ENCODE measurements around the gene IFT81.

IFT81 gene

DNA sequence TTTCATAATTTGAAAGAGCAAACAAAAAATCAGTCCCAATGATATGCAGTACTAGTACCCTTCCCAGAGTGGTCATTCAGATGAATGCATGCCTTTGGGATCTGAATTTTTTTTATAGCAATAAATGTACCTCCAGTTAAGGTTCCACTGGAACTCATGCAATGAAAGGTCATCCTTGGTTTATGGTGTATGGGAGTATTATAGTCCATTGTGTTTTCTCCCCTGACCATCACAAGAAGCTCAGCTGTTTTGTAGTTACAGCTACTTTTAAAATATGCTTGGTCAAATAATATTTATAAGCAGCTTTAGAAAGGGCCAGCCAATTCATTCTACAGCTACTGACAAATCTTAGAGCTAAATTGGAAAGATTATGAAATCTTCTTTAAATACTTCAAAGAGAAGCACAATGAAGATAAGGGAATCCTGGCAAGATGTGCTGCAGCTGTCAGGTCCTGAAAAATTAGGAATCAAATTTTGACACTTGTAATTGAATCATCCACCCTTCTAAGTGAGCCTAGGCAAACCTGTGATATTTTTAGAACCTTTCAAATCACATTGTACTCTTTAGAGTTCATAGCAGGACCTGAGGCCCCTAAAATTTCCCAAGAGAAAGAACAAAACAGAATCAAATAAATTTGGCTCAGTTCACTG lies 46.5 kb downstream of the IFT81 start:
- Histone ChIP-seq H3K9ac (ENCODE audit: low read length) (no peak overlapping the region), H3K4me3 (ENCODE audit: low read depth in 1 of 2, low read length in 2 of 2) (no peak overlapping the region), H3K27ac (ENCODE audit: low read depth, low read length) (no peak overlapping the region), H3K4me1 (ENCODE audit: insufficient read depth, low read length) (no peaks in the 10 kb centered on the region), H3K36me3 (ENCODE audit: insufficient read depth, low read length) (peaks cover 10% of the 10 kb centered on the region), H3K27me3 (ENCODE audit: control insufficient read depth in 1 of 2, insufficient read depth in 2 of 2, low read length in 2 of 2) (no peaks in the 10 kb centered on the region), H3K9me3 (ENCODE audit: low read length) (no peaks in the 10 kb centered on the region)

- H3K9ac ChIP-seq (ENCODE audit: low read length), result no peak overlapping the region
- H3K4me3 ChIP-seq (ENCODE audit: low read depth in 1 of 2, low read length in 2 of 2), result no peak overlapping the region
- H3K27ac ChIP-seq (ENCODE audit: low read depth, low read length), result no peak overlapping the region
- no peaks in the 10 kb centered on the region for H3K27me3 ChIP-seq (ENCODE audit: control insufficient read depth in 1 of 2, insufficient read depth in 2 of 2, low read length in 2 of 2)
- H3K4me1 ChIP-seq (ENCODE audit: insufficient read depth, low read length), result no peaks in the 10 kb centered on the region
- H3K36me3 ChIP-seq (ENCODE audit: insufficient read depth, low read length), result peaks cover 10% of the 10 kb centered on the region
- H3K9me3 ChIP-seq (ENCODE audit: low read length), result no peaks in the 10 kb centered on the region
Observed at GRCh38 chr12:110171186-110171538, 47.0 kb downstream of the IFT81 start.

GRCh38 chr12:110171636-110172035 lies 47.5 kb downstream of the IFT81 start:
- H3K36me3 ChIP-seq (ENCODE audit: insufficient read depth, low read length), result peaks cover 10% of the 10 kb centered on the region
- H3K4me3 ChIP-seq (ENCODE audit: low read depth in 1 of 2, low read length in 2 of 2), result no peak overlapping the region
- H3K27ac ChIP-seq (ENCODE audit: low read depth, low read length), result no peak overlapping the region
- H3K9me3 ChIP-seq (ENCODE audit: low read length), result no peaks in the 10 kb centered on the region
- no peak overlapping the region for H3K9ac ChIP-seq (ENCODE audit: low read length)
- H3K27me3 ChIP-seq (ENCODE audit: control insufficient read depth in 1 of 2, insufficient read depth in 2 of 2, low read length in 2 of 2), result no peaks in the 10 kb centered on the region
- no peaks in the 10 kb centered on the region for H3K4me1 ChIP-seq (ENCODE audit: insufficient read depth, low read length)

GRCh38 chr12:110174373-110174996 lies 50.3 kb downstream of the IFT81 start:
- no peak overlapping the region for H3K27ac ChIP-seq (ENCODE audit: low read depth, low read length)
- peaks cover 5% of the 10 kb centered on the region for H3K36me3 ChIP-seq (ENCODE audit: insufficient read depth, low read length)
- H3K9me3 ChIP-seq (ENCODE audit: low read length), result no peaks in the 10 kb centered on the region
- H3K27me3 ChIP-seq (ENCODE audit: control insufficient read depth in 1 of 2, insufficient read depth in 2 of 2, low read length in 2 of 2), result no peaks in the 10 kb centered on the region
- no peaks in the 10 kb centered on the region for H3K4me1 ChIP-seq (ENCODE audit: insufficient read depth, low read length)
- no peak overlapping the region for H3K9ac ChIP-seq (ENCODE audit: low read length)
- no peak overlapping the region for H3K4me3 ChIP-seq (ENCODE audit: low read depth in 1 of 2, low read length in 2 of 2)

DNA sequence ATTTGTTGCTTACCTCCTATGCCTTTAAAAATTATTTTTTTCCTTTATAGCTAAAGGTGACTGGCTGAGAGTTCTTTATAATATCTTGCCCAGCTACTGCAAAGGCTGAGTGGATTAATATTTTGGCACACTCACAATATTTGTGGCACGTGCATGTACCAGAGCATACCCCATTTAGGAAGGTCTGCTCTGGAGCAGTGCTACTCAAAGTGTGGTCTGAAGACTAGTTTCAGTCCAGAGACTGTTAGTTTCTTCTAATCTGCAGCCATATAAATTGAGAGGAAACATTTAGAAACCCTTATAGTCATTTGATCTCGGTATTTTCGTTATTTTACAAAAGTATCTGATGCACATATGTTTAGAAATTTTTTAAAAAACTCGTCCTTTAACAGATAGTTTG lies 51.0 kb downstream of the IFT81 start:
- peaks cover 4% of the 10 kb centered on the region for H3K36me3 ChIP-seq (ENCODE audit: insufficient read depth, low read length)
- no peaks in the 10 kb centered on the region for H3K4me1 ChIP-seq (ENCODE audit: insufficient read depth, low read length)
- H3K27ac ChIP-seq (ENCODE audit: low read depth, low read length), result no peak overlapping the region

DNA sequence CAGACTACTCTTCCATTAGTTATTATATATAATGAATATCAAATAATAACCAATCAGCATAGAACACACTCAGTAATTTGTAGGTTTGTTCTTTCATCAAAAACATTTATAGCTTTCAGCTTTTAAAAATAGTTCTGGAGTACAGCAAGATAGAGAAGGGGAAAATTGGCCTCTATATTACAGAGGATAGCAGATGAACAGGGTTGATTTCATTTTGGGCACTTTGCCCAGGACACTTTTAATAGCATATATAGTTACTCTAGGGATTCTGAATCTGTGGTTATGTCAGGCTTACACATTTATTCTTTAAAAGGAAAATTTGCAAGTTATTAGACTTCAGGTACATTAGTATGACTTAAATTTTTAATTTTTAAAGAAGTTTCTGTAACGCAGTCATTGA lies 52.6 kb downstream of the IFT81 start:
- Histone ChIP-seq H3K27me3 (ENCODE audit: control insufficient read depth in 1 of 2, insufficient read depth in 2 of 2, low read length in 2 of 2) (no peaks in the 10 kb centered on the region), H3K4me3 (ENCODE audit: low read depth in 1 of 2, low read length in 2 of 2) (no peak overlapping the region), H3K36me3 (ENCODE audit: insufficient read depth, low read length) (peaks cover 4% of the 10 kb centered on the region), H3K27ac (ENCODE audit: low read depth, low read length) (no peak overlapping the region), H3K4me1 (ENCODE audit: insufficient read depth, low read length) (no peaks in the 10 kb centered on the region), H3K9me3 (ENCODE audit: low read length) (no peaks in the 10 kb centered on the region), H3K9ac (ENCODE audit: low read length) (no peak overlapping the region)

More for the DNA sequence above, 51.0 kb downstream of the IFT81 start:
- Histone ChIP-seq H3K9me3 (ENCODE audit: low read length) (no peaks in the 10 kb centered on the region), H3K9ac (ENCODE audit: low read length) (no peak overlapping the region), H3K4me3 (ENCODE audit: low read depth in 1 of 2, low read length in 2 of 2) (no peak overlapping the region), H3K27me3 (ENCODE audit: control insufficient read depth in 1 of 2, insufficient read depth in 2 of 2, low read length in 2 of 2) (no peaks in the 10 kb centered on the region)

- H3K9me3 ChIP-seq (ENCODE audit: low read length), result no peaks in the 10 kb centered on the region
- no peaks in the 10 kb centered on the region for H3K27me3 ChIP-seq (ENCODE audit: control insufficient read depth in 1 of 2, insufficient read depth in 2 of 2, low read length in 2 of 2)
- peaks cover 10% of the 10 kb centered on the region for H3K36me3 ChIP-seq (ENCODE audit: insufficient read depth, low read length)
- H3K4me3 ChIP-seq (ENCODE audit: low read depth in 1 of 2, low read length in 2 of 2), result no peak overlapping the region
- H3K9ac ChIP-seq (ENCODE audit: low read length), result no peak overlapping the region
- no peaks in the 10 kb centered on the region for H3K4me1 ChIP-seq (ENCODE audit: insufficient read depth, low read length)
- H3K27ac ChIP-seq (ENCODE audit: low read depth, low read length), result no peak overlapping the region
Observed at GRCh38 chr12:110179291-110179690, 55.1 kb downstream of the IFT81 start.

DNA sequence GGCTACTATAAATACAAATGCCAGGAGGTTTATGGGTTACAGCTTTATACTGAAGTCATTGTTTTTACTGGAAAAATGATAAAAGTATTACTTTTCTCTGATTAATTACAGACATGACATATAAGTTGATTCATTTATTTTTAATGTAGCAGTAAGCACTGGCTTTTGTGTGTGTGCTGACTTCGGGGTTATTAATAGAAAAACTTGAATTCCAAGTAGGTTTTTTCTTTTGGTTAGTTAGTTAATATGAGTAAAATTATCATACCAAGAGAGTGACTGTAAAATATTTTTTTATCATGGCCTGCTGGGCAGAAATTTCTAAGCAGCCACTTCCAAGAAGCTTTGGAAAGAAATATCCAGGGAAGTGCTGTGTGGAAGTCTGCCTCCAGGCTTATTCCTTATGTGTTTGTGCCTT lies 56.4 kb downstream of the IFT81 start:
- Histone ChIP-seq H3K27ac (ENCODE audit: low read depth, low read length) (no peak overlapping the region), H3K9ac (ENCODE audit: low read length) (no peak overlapping the region), H3K4me1 (ENCODE audit: insufficient read depth, low read length) (no peaks in the 10 kb centered on the region), H3K9me3 (ENCODE audit: low read length) (no peaks in the 10 kb centered on the region), H3K27me3 (ENCODE audit: control insufficient read depth in 1 of 2, insufficient read depth in 2 of 2, low read length in 2 of 2) (no peaks in the 10 kb centered on the region), H3K4me3 (ENCODE audit: low read depth in 1 of 2, low read length in 2 of 2) (no peak overlapping the region), H3K36me3 (ENCODE audit: insufficient read depth, low read length) (peaks cover 10% of the 10 kb centered on the region)

DNA sequence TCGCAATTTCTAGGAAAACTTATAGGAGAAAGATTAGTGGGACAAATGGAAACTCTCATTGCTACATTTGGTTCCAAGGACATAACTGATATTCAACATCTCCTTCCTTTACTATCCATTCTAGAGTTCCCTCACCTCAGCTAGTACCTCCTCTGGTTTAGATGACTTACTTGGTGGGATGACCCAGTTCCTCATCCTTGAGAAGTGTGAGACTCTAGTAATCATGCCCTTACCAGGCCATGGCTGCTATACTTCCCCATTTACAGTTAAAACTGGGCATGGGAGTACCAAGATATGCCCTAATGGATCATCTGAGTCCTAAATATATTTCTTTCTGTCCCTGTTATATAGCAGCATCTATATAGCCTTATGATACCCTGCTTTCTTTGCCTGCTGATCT lies 58.1 kb downstream of the IFT81 start:
- Histone ChIP-seq H3K4me1 (ENCODE audit: insufficient read depth, low read length) (no peaks in the 10 kb centered on the region), H3K9ac (ENCODE audit: low read length) (no peak overlapping the region), H3K27ac (ENCODE audit: low read depth, low read length) (no peak overlapping the region), H3K9me3 (ENCODE audit: low read length) (no peaks in the 10 kb centered on the region), H3K36me3 (ENCODE audit: insufficient read depth, low read length) (peaks cover 10% of the 10 kb centered on the region), H3K4me3 (ENCODE audit: low read depth in 1 of 2, low read length in 2 of 2) (no peak overlapping the region), H3K27me3 (ENCODE audit: control insufficient read depth in 1 of 2, insufficient read depth in 2 of 2, low read length in 2 of 2) (no peaks in the 10 kb centered on the region)

- H3K4me1 ChIP-seq (ENCODE audit: insufficient read depth, low read length), result no peaks in the 10 kb centered on the region
- no peaks in the 10 kb centered on the region for H3K27me3 ChIP-seq (ENCODE audit: control insufficient read depth in 1 of 2, insufficient read depth in 2 of 2, low read length in 2 of 2)
- no peaks in the 10 kb centered on the region for H3K9me3 ChIP-seq (ENCODE audit: low read length)
- no peak overlapping the region for H3K4me3 ChIP-seq (ENCODE audit: low read depth in 1 of 2, low read length in 2 of 2)
- H3K27ac ChIP-seq (ENCODE audit: low read depth, low read length), result no peak overlapping the region
- H3K9ac ChIP-seq (ENCODE audit: low read length), result no peak overlapping the region
- peaks cover 10% of the 10 kb centered on the region for H3K36me3 ChIP-seq (ENCODE audit: insufficient read depth, low read length)
Observed at GRCh38 chr12:110183386-110183785, 59.2 kb downstream of the IFT81 start.

GRCh38 chr12:110185626-110186025 lies 61.5 kb downstream of the IFT81 start:
- Histone ChIP-seq H3K4me3 (ENCODE audit: low read depth in 1 of 2, low read length in 2 of 2) (no peak overlapping the region), H3K9ac (ENCODE audit: low read length) (no peak overlapping the region), H3K27ac (ENCODE audit: low read depth, low read length) (no peak overlapping the region), H3K27me3 (ENCODE audit: control insufficient read depth in 1 of 2, insufficient read depth in 2 of 2, low read length in 2 of 2) (no peaks in the 10 kb centered on the region), H3K4me1 (ENCODE audit: insufficient read depth, low read length) (no peaks in the 10 kb centered on the region), H3K9me3 (ENCODE audit: low read length) (no peaks in the 10 kb centered on the region), H3K36me3 (ENCODE audit: insufficient read depth, low read length) (peaks cover 10% of the 10 kb centered on the region)

DNA sequence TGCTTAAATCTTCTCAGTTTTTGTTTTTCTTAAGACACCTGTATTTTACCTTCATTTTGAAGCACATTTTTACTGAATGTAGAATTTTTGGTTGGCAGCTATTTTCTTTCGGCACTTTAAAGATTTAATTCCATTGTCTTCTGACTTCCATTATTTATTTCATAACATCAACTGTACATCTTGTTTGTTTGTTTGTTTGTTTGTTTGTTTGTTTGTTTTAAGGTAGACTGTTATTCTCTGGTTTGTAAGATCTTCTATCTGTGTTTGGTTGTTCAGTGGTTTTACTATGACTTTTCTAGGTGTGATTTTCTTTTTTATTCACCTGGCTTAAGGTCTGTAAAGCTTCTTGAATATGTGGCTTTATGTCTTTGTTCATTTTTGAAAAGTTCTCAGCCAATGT lies 61.9 kb downstream of the IFT81 start:
- Histone ChIP-seq H3K36me3 (ENCODE audit: insufficient read depth, low read length) (peaks cover 10% of the 10 kb centered on the region), H3K27ac (ENCODE audit: low read depth, low read length) (no peak overlapping the region), H3K27me3 (ENCODE audit: control insufficient read depth in 1 of 2, insufficient read depth in 2 of 2, low read length in 2 of 2) (no peaks in the 10 kb centered on the region), H3K4me3 (ENCODE audit: low read depth in 1 of 2, low read length in 2 of 2) (no peak overlapping the region), H3K9me3 (ENCODE audit: low read length) (no peaks in the 10 kb centered on the region), H3K9ac (ENCODE audit: low read length) (no peak overlapping the region), H3K4me1 (ENCODE audit: insufficient read depth, low read length) (no peaks in the 10 kb centered on the region)
